Karpas-422 (cell line): Measurements from ENCODE around the gene MAGI1. TPM values are rescaled to one million over a fixed set of nuclear protein-coding genes. Genes with fewer than 3 reads are reported as not detected.

Experiments used
- DNase-seq: peaks from one replicate; pipeline ENCODE4 v3.0.0-alpha.2; 2015
- H2AFZ ChIP-seq: fragments of 200-600 bp; sonication (generic); 2 replicates; pipeline ENCODE4 v1.6.1; 2014; ENCODE audit warnings: antibody characterized with exemption, low read length, mixed read lengths
- H3K27ac ChIP-seq: fragments of 200-600 bp; sonication (generic); 2 replicates; pipeline ENCODE4 v1.5.1; 2014; ENCODE audit warnings: mild to moderate bottlenecking, low read length, moderate library complexity
- H3K27me3 ChIP-seq: fragments of 200-600 bp; sonication (generic); 2 replicates; pipeline ENCODE4 v1.6.1; 2014; ENCODE audit warnings: low read length, mixed read lengths
- H3K36me3 ChIP-seq: fragments of 200-600 bp; sonication (generic); 2 replicates; pipeline ENCODE4 v1.6.1; 2014; ENCODE audit warnings: low read length, mixed read lengths; ENCODE audit not compliant: insufficient read depth
- H3K4me1 ChIP-seq: fragments of 200-600 bp; sonication (generic); 2 replicates; pipeline ENCODE4 v1.6.1; 2014; ENCODE audit warnings: mild to moderate bottlenecking, low read length, mixed read lengths
- H3K4me2 ChIP-seq: fragments of 200-600 bp; sonication (generic); 2 replicates; pipeline ENCODE4 v1.6.1; 2014; ENCODE audit warnings: low read length, low read depth, mild to moderate bottlenecking; ENCODE audit not compliant: poor library complexity, severe bottlenecking
- H3K4me3 ChIP-seq: fragments of 200-600 bp; sonication (generic); 2 replicates; pipeline ENCODE4 v1.5.1; 2014; ENCODE audit warnings: mild to moderate bottlenecking, antibody characterized with exemption, low read length, mixed read lengths
- H3K79me2 ChIP-seq: fragments of 200-600 bp; sonication (generic); 2 replicates; pipeline ENCODE4 v1.6.1; 2014; ENCODE audit warnings: mild to moderate bottlenecking, low read length, mixed read lengths
- H3K9ac ChIP-seq: fragments of 200-600 bp; sonication (generic); 2 replicates; pipeline ENCODE4 v1.6.0; 2014; ENCODE audit warnings: low read length
- H3K9me2 ChIP-seq: fragments of 200-600 bp; sonication (generic), shearing (Covaris generic); replicated peaks from 2 replicates; pipeline ENCODE4 v1.6.0; 2014; ENCODE audit warnings: mild to moderate bottlenecking, low read length, moderate library complexity; ENCODE audit not compliant: insufficient read depth
- H3K9me3 ChIP-seq: fragments of 300-700, 200-600 bp; sonication (generic); 2 replicates; pipeline ENCODE4 v1.6.1; 2014; ENCODE audit warnings: low read length, mixed read lengths
- H4K20me1 ChIP-seq: fragments of 200-600 bp; sonication (generic); 2 replicates; pipeline ENCODE4 v1.6.1; 2014; ENCODE audit warnings: mild to moderate bottlenecking, antibody characterized with exemption, low read length, low read depth; ENCODE audit not compliant: insufficient read depth
- total RNA-seq: library from RNA; depleted of rRNA; stranded (reverse); fragments of >200 nt; shearing (Covaris generic); gene quantifications from 2 replicates; pipeline ENCODE4 v1.2.3, GENCODE V29; 2014; ENCODE audit warnings: low replicate concordance

MAGI1 gene
- total RNA-seq, 1 experiment from 2014 or later, result 0.71 TPM

- Histone ChIP-seq H3K27me3 (no peaks in the 10 kb centered on the region), H3K79me2 (no peaks in the 10 kb centered on the region), H3K4me3 (no peak overlapping the region), H3K27ac (no peak overlapping the region), H3K4me1 (no peaks in the 10 kb centered on the region), H2AFZ (no peak overlapping the region), H3K9me3 (no peaks in the 10 kb centered on the region), H3K36me3 (no peaks in the 10 kb centered on the region), H3K9me2 (no peaks in the 10 kb centered on the region), H3K9ac (no peak overlapping the region), H3K4me2 (no peak overlapping the region), H4K20me1 (no peaks in the 10 kb centered on the region)
- no peak for DNase-seq
Observed at GRCh38 chr3:65814845-65815578, 223.7 kb downstream of the MAGI1 start.

- H3K36me3 ChIP-seq, result no peaks in the 10 kb centered on the region
- H3K27me3 ChIP-seq, result no peaks in the 10 kb centered on the region
- no peaks in the 10 kb centered on the region for H3K79me2 ChIP-seq
- H2AFZ ChIP-seq, result no peak overlapping the region
- no peaks in the 10 kb centered on the region for H3K9me2 ChIP-seq
- H3K9ac ChIP-seq, result no peak overlapping the region
- no peaks in the 10 kb centered on the region for H3K4me1 ChIP-seq
- H3K27ac ChIP-seq, result no peak overlapping the region
- no peaks in the 10 kb centered on the region for H4K20me1 ChIP-seq
- DNase-seq, result no peak
- H3K9me3 ChIP-seq, result no peaks in the 10 kb centered on the region
- no peak overlapping the region for H3K4me2 ChIP-seq
- H3K4me3 ChIP-seq, result no peak overlapping the region
Observed at GRCh38 chr3:65811892-65812291, 226.8 kb downstream of the MAGI1 start.

- Histone ChIP-seq H3K9me2 (no peaks in the 10 kb centered on the region), H3K4me1 (no peaks in the 10 kb centered on the region), H3K4me3 (no peak overlapping the region), H3K4me2 (no peak overlapping the region), H3K9ac (no peak overlapping the region), H3K9me3 (no peaks in the 10 kb centered on the region), H3K36me3 (no peaks in the 10 kb centered on the region), H4K20me1 (no peaks in the 10 kb centered on the region), H3K27ac (no peak overlapping the region), H3K27me3 (no peaks in the 10 kb centered on the region), H2AFZ (no peak overlapping the region), H3K79me2 (no peaks in the 10 kb centered on the region)
- DNase-seq, result no peak
Observed at GRCh38 chr3:65811086-65811761, 227.5 kb downstream of the MAGI1 start.

- no peaks in the 10 kb centered on the region for H3K4me1 ChIP-seq
- no peaks in the 10 kb centered on the region for H3K9me3 ChIP-seq
- no peak overlapping the region for H3K4me2 ChIP-seq
- no peaks in the 10 kb centered on the region for H4K20me1 ChIP-seq
- H3K79me2 ChIP-seq, result no peaks in the 10 kb centered on the region
- no peak overlapping the region for H3K9ac ChIP-seq
- H3K27me3 ChIP-seq, result no peaks in the 10 kb centered on the region
- H2AFZ ChIP-seq, result no peak overlapping the region
- DNase-seq, result no peak
- H3K36me3 ChIP-seq, result no peaks in the 10 kb centered on the region
- no peak overlapping the region for H3K4me3 ChIP-seq
- H3K27ac ChIP-seq, result no peak overlapping the region
- no peaks in the 10 kb centered on the region for H3K9me2 ChIP-seq
Observed at GRCh38 chr3:65810302-65810701, 228.4 kb downstream of the MAGI1 start.

- no peaks in the 10 kb centered on the region for H3K9me2 ChIP-seq
- H3K9ac ChIP-seq, result no peak overlapping the region
- H3K4me3 ChIP-seq, result no peak overlapping the region
- H3K9me3 ChIP-seq, result no peaks in the 10 kb centered on the region
- H2AFZ ChIP-seq, result no peak overlapping the region
- no peak for DNase-seq
- no peaks in the 10 kb centered on the region for H3K79me2 ChIP-seq
- no peak overlapping the region for H3K27ac ChIP-seq
- H3K36me3 ChIP-seq, result no peaks in the 10 kb centered on the region
- H3K4me1 ChIP-seq, result no peaks in the 10 kb centered on the region
- H3K4me2 ChIP-seq, result no peak overlapping the region
- no peaks in the 10 kb centered on the region for H4K20me1 ChIP-seq
- no peaks in the 10 kb centered on the region for H3K27me3 ChIP-seq
Observed at GRCh38 chr3:65809641-65810150, 229.0 kb downstream of the MAGI1 start.

- H4K20me1 ChIP-seq, result no peaks in the 10 kb centered on the region
- no peaks in the 10 kb centered on the region for H3K79me2 ChIP-seq
- H3K4me3 ChIP-seq, result no peak overlapping the region
- H3K36me3 ChIP-seq, result no peaks in the 10 kb centered on the region
- H3K9ac ChIP-seq, result no peak overlapping the region
- H3K9me3 ChIP-seq, result no peaks in the 10 kb centered on the region
- no peaks in the 10 kb centered on the region for H3K4me1 ChIP-seq
- H2AFZ ChIP-seq, result no peak overlapping the region
- H3K9me2 ChIP-seq, result no peaks in the 10 kb centered on the region
- no peaks in the 10 kb centered on the region for H3K27me3 ChIP-seq
- H3K27ac ChIP-seq, result no peak overlapping the region
- DNase-seq, result no peak
- H3K4me2 ChIP-seq, result no peak overlapping the region
Observed at GRCh38 chr3:65808824-65809223, 229.9 kb downstream of the MAGI1 start.

GRCh38 chr3:65808407-65808806 is 230.3 kb downstream of the MAGI1 start:
- no peak overlapping the region for H2AFZ ChIP-seq
- H3K79me2 ChIP-seq, result no peaks in the 10 kb centered on the region
- H3K9me2 ChIP-seq, result no peaks in the 10 kb centered on the region
- H3K4me3 ChIP-seq, result no peak overlapping the region
- H3K4me1 ChIP-seq, result no peaks in the 10 kb centered on the region
- no peaks in the 10 kb centered on the region for H3K9me3 ChIP-seq
- no peak overlapping the region for H3K27ac ChIP-seq
- H3K27me3 ChIP-seq, result no peaks in the 10 kb centered on the region
- no peak overlapping the region for H3K9ac ChIP-seq
- no peak overlapping the region for H3K4me2 ChIP-seq
- DNase-seq, result no peak
- no peaks in the 10 kb centered on the region for H4K20me1 ChIP-seq
- H3K36me3 ChIP-seq, result no peaks in the 10 kb centered on the region

- Histone ChIP-seq H3K9ac (no peak overlapping the region), H2AFZ (no peak overlapping the region), H4K20me1 (no peaks in the 10 kb centered on the region), H3K27me3 (no peaks in the 10 kb centered on the region), H3K9me2 (no peaks in the 10 kb centered on the region), H3K27ac (no peak overlapping the region), H3K9me3 (no peaks in the 10 kb centered on the region), H3K4me1 (no peaks in the 10 kb centered on the region), H3K36me3 (no peaks in the 10 kb centered on the region), H3K4me2 (no peak overlapping the region), H3K79me2 (no peaks in the 10 kb centered on the region), H3K4me3 (no peak overlapping the region)
- no peak for DNase-seq
Observed at GRCh38 chr3:65807225-65807624, 231.5 kb downstream of the MAGI1 start.
